ENCODE results near the gene PLEKHA5.

PLEKHA5 gene

DNA sequence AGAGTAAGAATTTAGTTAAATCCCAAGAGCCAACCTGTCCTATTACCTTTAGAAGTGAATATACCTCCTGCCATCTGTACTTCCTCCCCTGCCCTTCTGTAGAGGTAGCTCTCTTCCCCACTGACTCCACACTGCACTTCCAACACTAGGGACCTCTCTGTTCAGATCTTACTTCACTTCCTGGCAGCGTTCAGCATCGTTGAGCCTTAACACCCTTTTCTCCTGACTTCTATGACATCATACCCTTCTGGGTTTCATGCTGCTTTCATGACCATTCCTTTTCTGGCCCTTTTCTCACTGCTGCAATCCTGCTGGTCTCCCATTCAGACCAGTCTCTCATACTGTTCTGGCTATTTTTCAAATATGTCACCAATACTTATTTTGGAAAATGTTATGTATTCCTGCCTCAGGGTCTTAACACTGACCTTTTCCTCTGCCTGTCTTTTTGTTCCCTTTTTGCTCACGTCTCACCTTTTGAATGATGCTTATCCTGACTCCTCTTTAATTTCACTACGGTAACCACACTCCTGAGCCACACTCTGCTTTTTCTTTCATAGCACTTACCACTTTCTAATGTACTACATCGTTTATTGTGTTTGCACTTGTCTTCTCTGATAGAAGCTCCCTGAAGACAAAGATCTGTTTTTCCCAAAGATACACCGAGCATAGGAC lies 67.6 kb downstream of the PLEKHA5 start:
- Mint-ChIP-seq H3K4me1 (ENCODE audit: low read depth) (no peaks in the 10 kb centered on the region), H3K36me3 (ENCODE audit: low read depth) (no peaks in the 10 kb centered on the region), H3K9me3 (no peaks in the 10 kb centered on the region), H3K4me3 (no peak overlapping the region), H3K27me3 (no peaks in the 10 kb centered on the region), H3K27ac (no peak overlapping the region)

DNA sequence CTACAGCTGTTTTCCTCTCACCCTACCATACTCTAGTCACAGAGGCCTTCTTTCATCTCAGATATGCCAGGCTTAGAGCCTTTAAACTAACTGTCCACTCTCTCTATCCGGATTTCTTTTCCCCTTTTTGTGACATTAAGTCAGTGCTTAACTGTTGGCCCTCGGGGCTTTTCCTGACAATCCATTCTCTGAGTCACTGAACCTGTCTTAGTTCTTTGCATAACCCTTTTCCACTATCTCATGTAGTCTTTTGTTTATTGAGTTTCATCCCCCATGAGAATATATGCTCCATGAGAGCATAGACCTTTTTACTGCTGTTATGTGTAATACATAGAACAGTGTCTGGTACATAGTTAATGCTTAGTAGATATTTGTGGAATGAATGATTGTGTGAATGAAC lies 68.7 kb downstream of the PLEKHA5 start:
- no peak overlapping the region for H3K27ac Mint-ChIP-seq
- H3K9me3 Mint-ChIP-seq = no peaks in the 10 kb centered on the region
- H3K4me3 Mint-ChIP-seq = no peak overlapping the region
- no peaks in the 10 kb centered on the region for H3K27me3 Mint-ChIP-seq
- H3K36me3 Mint-ChIP-seq (ENCODE audit: low read depth) = no peaks in the 10 kb centered on the region
- no peaks in the 10 kb centered on the region for H3K4me1 Mint-ChIP-seq (ENCODE audit: low read depth)

DNA sequence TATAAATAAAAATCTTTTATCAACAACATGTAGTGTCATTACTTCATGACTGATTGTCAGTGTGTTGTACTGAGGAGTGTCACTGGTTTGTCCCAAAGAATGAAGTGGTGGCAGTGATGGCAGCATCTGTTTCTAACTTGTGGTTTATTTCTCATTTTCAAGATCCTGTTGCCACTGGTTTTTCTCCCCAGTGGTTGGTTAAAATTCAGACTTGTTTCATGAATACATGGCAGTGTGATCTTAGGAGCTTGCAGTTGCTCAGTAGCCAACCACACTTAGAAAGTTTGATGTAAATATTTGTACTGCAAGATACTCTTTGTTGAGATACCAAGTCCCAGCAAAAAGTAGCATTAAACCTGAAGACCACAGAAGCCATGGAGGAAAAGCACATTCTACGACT lies 69.8 kb downstream of the PLEKHA5 start:
- Mint-ChIP-seq H3K27ac (no peak overlapping the region), H3K27me3 (no peaks in the 10 kb centered on the region), H3K36me3 (ENCODE audit: low read depth) (no peaks in the 10 kb centered on the region), H3K4me1 (ENCODE audit: low read depth) (no peaks in the 10 kb centered on the region), H3K9me3 (no peaks in the 10 kb centered on the region), H3K4me3 (no peak overlapping the region)

DNA sequence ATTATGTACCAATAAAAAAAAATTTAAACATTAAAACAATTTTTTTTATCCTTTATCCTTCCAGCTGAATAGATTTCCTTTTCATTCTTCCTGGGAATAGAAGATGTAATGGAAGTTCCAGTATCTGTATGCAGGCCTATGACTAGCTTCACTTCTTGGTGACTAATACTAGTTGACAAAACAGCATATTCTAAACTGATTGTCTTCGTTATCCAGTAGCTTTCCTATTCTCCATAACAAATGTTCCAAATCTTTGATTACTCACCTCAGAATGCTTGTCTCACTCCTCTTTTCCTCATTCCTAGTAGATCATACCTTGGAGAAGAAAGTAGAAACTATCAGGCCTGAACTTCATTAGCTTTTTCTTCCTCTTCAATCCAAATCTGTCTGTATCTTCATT lies 70.7 kb downstream of the PLEKHA5 start:
- no peaks in the 10 kb centered on the region for H3K27me3 Mint-ChIP-seq
- no peak overlapping the region for H3K27ac Mint-ChIP-seq
- H3K36me3 Mint-ChIP-seq (ENCODE audit: low read depth) = no peaks in the 10 kb centered on the region

DNA sequence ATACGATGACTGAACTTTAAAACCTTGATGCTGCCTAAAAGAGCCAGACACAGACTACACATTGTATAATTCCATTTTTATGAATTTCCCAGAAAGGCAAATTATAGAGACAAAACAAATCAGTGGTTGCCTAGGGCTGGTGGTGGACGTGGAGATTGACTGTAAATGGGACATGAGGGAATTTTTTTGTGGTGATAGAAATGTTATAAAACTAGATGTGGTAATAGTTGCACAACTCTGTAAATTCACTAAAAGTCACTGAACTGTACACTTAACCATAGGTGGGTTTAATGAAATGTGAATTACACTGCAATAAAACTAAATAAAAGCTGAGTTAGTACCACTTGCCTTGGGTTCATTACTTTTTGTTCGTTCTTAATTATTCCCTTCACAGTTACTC lies 72.1 kb downstream of the PLEKHA5 start:
- Mint-ChIP-seq H3K9me3 (no peaks in the 10 kb centered on the region), H3K27ac (no peak overlapping the region), H3K4me3 (no peak overlapping the region), H3K36me3 (ENCODE audit: low read depth) (no peaks in the 10 kb centered on the region), H3K27me3 (no peaks in the 10 kb centered on the region), H3K4me1 (ENCODE audit: low read depth) (no peaks in the 10 kb centered on the region)

More for the DNA sequence above, 70.7 kb downstream of the PLEKHA5 start:
- no peaks in the 10 kb centered on the region for H3K4me1 Mint-ChIP-seq (ENCODE audit: low read depth)
- no peaks in the 10 kb centered on the region for H3K9me3 Mint-ChIP-seq
- no peak overlapping the region for H3K4me3 Mint-ChIP-seq

DNA sequence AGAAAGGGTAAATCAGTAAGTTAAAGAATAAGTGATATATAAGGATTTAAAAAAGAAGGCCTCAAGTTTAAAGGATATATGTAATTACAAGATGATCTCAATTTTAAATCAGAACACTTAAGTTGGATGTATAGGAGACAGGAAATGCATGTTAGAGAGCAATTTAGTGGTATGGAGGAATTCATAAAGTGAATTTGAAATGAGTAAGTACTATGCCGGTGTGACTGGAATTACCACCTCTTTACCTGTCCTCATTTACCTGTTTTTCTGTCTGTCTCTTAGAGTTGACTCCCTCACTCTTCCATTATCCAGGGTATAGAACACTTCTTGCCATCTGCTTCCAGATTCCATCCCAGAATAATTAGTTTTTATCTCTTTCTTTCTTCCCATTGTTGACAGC lies 73.5 kb downstream of the PLEKHA5 start:
- Mint-ChIP-seq H3K27me3 (no peaks in the 10 kb centered on the region), H3K27ac (no peak overlapping the region), H3K4me1 (ENCODE audit: low read depth) (no peaks in the 10 kb centered on the region), H3K4me3 (no peak overlapping the region), H3K9me3 (no peaks in the 10 kb centered on the region), H3K36me3 (ENCODE audit: low read depth) (no peaks in the 10 kb centered on the region)

DNA sequence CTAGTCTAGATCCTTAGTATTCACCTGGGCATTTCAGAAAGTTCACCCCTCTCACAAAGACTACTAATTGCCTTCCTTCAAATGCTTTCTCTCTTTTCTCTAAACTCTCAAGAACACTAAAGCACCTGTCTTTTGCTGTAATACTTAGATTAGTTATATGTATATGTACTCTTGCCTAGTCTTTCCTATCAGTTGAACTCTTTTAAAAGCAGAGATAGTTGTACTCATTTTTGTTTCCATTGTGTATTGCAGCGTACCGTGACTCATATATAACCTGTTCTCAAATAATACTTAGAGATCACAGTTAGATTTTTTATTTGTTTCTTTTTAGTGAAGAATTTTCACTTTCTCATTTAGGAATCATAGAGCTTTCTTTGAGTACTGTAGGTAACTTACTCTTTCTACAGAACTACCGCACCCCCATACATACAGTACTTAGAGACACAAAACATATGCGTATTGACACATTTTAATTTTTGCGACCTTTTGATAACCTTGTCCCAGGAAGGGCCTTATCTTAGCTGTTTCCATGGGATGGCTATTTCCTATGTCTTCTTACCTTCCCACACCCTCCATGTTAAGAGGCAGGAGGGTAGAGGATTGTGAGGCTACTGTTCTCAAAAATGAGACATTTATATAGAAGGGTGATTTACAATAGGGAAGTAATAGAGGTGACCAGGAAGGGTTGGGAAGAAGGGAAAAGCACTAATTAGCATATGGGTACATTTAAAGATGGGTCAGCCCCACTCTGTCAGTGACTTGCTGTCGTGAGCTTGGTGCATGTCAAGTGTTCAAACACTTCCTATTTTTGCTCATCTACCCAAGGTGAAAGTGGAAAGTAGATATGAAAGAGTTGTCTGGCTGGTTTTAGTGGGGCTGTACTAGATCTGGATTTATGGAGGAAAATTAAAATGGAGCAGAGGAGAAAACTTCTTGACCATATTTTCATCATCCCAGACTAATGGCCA lies 74.3 kb downstream of the PLEKHA5 start:
- no peak overlapping the region for H3K4me3 Mint-ChIP-seq

DNA sequence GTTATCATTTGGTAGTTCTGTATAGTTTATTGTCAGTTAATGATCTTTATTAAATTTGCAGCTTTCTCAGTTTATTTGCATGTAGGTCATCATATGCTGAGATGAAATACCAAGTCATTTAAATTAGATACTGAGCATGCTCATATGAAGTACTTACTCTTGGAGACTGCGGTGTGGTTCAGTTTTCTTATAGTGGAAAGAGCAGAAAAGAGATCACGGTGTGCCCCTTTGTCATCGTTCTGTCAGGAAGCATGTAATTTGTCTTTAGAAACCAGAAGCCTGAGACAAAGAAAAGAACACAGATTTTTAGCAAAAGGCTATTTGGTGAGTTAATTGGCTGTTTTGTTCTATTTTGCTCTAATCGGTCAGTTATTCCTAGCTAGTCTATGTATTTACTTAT lies 75.6 kb downstream of the PLEKHA5 start:
- Mint-ChIP-seq H3K36me3 (ENCODE audit: low read depth) (no peaks in the 10 kb centered on the region), H3K27me3 (peaks cover 4% of the 10 kb centered on the region), H3K9me3 (peaks cover 6% of the 10 kb centered on the region), H3K4me1 (ENCODE audit: low read depth) (no peaks in the 10 kb centered on the region), H3K27ac (no peak overlapping the region), H3K4me3 (no peak overlapping the region)

More for the DNA sequence above, 74.3 kb downstream of the PLEKHA5 start:
- Mint-ChIP-seq H3K9me3 (peaks cover under 1% of the 10 kb centered on the region), H3K27ac (no peak overlapping the region), H3K36me3 (ENCODE audit: low read depth) (no peaks in the 10 kb centered on the region), H3K27me3 (no peaks in the 10 kb centered on the region), H3K4me1 (ENCODE audit: low read depth) (no peaks in the 10 kb centered on the region)

DNA sequence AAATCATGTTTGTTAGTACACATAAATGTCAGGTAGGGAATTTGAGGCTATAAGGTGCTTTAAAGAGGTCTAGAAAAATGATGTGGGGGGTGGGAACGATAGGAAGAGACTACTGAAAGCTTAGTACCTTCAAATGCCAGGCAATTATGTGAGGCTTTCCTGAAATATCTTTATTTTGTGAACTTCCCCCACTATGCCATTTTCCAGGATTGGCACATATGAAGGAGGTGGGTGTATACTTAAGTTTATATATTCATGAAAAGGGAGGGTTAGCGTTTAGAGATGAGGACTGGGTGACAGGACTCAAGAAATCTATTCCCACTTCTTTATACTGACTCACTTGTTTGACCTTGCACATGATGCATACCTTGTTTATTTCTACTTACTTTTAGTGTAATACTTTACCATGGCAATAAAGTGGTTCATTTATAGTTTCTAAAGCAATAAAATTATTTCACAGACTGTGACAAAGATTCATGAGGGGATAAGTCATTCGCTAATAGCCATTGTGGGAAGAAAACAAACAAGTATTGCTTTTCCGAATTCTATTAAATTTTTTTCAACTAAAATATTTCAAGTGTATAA lies 77.1 kb downstream of the PLEKHA5 start:
- H3K36me3 Mint-ChIP-seq (ENCODE audit: low read depth) = no peaks in the 10 kb centered on the region
- H3K4me1 Mint-ChIP-seq (ENCODE audit: low read depth) = no peaks in the 10 kb centered on the region
- peaks cover 4% of the 10 kb centered on the region for H3K27me3 Mint-ChIP-seq
- no peak overlapping the region for H3K4me3 Mint-ChIP-seq
- peaks cover 6% of the 10 kb centered on the region for H3K9me3 Mint-ChIP-seq
- no peak overlapping the region for H3K27ac Mint-ChIP-seq

DNA sequence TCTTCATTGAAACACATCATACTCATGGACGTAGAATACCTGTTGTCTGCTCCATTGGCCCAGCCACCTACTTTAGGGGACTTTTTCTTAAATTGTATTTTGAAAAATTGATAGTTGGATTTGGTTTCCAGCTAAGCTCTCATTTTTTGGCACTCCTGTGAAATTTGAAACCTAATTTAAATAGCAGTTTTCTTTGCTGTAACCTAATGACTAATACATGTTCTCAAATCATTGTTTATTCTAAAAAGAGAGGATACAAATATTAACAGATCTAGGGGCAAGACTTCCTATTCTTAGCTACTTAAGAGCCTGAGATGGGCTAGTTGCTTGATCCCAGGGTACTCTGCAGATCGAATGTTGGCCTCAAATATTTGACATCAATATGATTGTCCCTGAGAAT lies 78.9 kb downstream of the PLEKHA5 start:
- Mint-ChIP-seq H3K27me3 (peaks cover 4% of the 10 kb centered on the region), H3K27ac (no peak overlapping the region), H3K36me3 (ENCODE audit: low read depth) (no peaks in the 10 kb centered on the region), H3K4me1 (ENCODE audit: low read depth) (no peaks in the 10 kb centered on the region), H3K4me3 (no peak overlapping the region), H3K9me3 (peaks cover 6% of the 10 kb centered on the region)

DNA sequence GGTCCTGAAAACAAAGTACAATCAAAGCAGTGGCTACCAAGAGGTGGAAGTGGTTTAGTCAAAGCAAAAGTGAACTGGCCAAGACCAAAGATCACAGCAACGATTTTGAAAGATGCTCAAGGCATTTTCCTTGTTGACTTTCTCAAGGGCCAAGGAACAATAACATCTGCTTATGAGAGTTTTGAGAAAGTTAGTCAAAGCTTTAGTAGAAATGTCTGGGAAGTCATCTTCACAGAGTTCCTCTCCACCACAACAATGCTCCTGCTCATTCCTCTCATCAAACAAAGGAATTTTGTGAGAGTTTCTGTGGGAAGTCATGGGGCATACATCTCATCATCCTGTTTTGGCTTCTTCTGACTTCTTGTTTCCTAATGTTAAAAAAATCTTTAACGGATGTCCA lies 80.1 kb downstream of the PLEKHA5 start:
- H3K4me1 Mint-ChIP-seq (ENCODE audit: low read depth) = no peaks in the 10 kb centered on the region
- no peaks in the 10 kb centered on the region for H3K36me3 Mint-ChIP-seq (ENCODE audit: low read depth)
- H3K4me3 Mint-ChIP-seq = no peak overlapping the region
- H3K9me3 Mint-ChIP-seq = peaks cover 6% of the 10 kb centered on the region
- H3K27ac Mint-ChIP-seq = no peak overlapping the region
- peaks cover 4% of the 10 kb centered on the region for H3K27me3 Mint-ChIP-seq

DNA sequence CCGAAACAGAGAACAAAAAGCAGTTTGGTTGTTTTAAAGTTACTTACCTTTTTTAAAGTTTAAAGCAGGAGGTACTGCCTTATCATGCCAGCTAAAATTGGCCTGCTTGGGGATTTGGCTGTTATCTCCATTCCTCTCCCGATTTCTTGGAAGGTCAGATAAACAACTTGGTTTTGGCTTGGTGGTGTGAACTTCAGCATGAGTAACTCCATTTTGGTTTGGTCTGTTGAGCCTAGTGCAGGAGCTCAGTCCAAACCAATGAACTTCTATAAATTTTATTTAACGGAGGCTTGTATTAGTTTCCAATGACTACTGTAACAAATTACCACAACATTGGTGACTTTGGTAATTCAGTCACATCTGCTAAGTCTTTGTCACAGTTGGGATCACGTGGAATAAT lies 82.3 kb downstream of the PLEKHA5 start:
- H3K9me3 Mint-ChIP-seq = peaks cover 6% of the 10 kb centered on the region
- H3K27me3 Mint-ChIP-seq = peaks cover 4% of the 10 kb centered on the region
- no peaks in the 10 kb centered on the region for H3K4me1 Mint-ChIP-seq (ENCODE audit: low read depth)
- no peaks in the 10 kb centered on the region for H3K36me3 Mint-ChIP-seq (ENCODE audit: low read depth)
- no peak overlapping the region for H3K27ac Mint-ChIP-seq
- no peak overlapping the region for H3K4me3 Mint-ChIP-seq

DNA sequence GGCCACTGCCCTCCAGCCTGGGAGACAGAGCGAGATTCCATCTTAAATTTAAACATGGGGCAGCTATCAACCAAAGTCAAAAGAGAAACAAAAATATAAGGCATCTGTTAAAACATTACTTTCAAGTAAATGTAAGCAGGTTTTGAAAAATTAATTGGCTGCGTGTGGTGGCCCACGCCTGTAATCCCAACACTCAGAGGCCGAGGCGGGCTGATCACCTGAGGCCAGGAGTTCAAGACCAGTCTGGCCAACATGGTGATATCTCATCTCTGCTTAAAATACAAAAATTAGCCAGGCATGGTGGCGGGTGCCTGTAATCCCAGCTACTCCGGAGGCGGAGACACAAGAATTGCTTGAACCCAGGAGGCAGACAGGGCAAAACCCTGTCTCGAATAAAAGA lies 82.7 kb downstream of the PLEKHA5 start:
- H3K4me1 Mint-ChIP-seq (ENCODE audit: low read depth) = no peaks in the 10 kb centered on the region
- H3K4me3 Mint-ChIP-seq = no peak overlapping the region
- peaks cover 4% of the 10 kb centered on the region for H3K27me3 Mint-ChIP-seq
- H3K36me3 Mint-ChIP-seq (ENCODE audit: low read depth) = no peaks in the 10 kb centered on the region
- peaks cover 6% of the 10 kb centered on the region for H3K9me3 Mint-ChIP-seq
- H3K27ac Mint-ChIP-seq = no peak overlapping the region

DNA sequence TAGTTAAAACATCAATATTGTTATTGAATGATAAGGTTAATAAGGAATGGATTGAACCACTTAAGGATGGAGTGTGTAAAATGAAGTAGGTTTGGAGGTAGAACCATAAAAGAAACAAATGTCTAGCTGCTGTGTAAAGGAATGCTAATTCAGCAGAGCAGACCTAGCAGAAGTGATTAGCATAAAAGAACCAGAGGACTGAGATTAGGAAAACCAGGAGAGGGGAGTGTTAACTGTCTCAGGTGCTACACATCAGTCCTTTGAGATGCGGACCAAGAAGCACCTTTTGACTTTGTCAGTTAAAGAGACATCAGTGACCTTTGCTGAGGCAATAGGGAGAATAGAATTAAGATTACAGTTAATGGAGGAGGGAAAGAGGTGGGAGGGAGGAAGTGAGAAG lies 84.5 kb downstream of the PLEKHA5 start:
- H3K4me3 Mint-ChIP-seq = no peak overlapping the region
- peaks cover 4% of the 10 kb centered on the region for H3K9me3 Mint-ChIP-seq
- peaks cover 3% of the 10 kb centered on the region for H3K27me3 Mint-ChIP-seq
- no peaks in the 10 kb centered on the region for H3K4me1 Mint-ChIP-seq (ENCODE audit: low read depth)
- no peaks in the 10 kb centered on the region for H3K36me3 Mint-ChIP-seq (ENCODE audit: low read depth)
- H3K27ac Mint-ChIP-seq = no peak overlapping the region

DNA sequence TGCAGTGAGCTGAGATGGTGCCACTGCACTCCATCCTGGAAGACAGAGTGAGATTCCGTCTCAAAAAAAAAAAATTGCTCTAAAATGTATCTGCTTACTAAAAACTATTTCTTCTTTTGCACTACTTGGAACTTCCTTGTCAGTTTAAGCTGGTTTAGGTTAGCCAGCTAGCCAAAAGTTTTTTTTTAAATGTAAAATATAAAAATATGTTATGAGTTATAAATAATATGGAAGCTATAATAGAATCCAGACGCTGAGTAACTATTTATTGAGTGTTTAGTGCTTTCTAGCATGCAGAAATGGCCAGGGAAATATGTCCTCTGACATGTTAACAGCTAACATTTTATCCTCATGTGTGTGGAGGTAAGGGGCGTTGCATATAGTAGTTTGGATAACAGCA lies 85.6 kb downstream of the PLEKHA5 start:
- H3K4me1 Mint-ChIP-seq (ENCODE audit: low read depth) = no peaks in the 10 kb centered on the region
- no peak overlapping the region for H3K4me3 Mint-ChIP-seq
- H3K27me3 Mint-ChIP-seq = no peaks in the 10 kb centered on the region
- no peaks in the 10 kb centered on the region for H3K36me3 Mint-ChIP-seq (ENCODE audit: low read depth)
- H3K27ac Mint-ChIP-seq = no peak overlapping the region
- no peaks in the 10 kb centered on the region for H3K9me3 Mint-ChIP-seq
